SH-SY5Y (cell line): ENCODE measurements around the gene SLC25A45.

Source experiments
- GATA2 ChIP-seq: IDR thresholded peaks from 2 replicates; pipeline ENCODE4 v1.6.1; 2011; ENCODE audit warnings: mild to moderate bottlenecking, low read depth, low read length
- GATA3 ChIP-seq: IDR thresholded peaks from 2 replicates; pipeline ENCODE4 v1.6.1; 2011; ENCODE audit warnings: low read depth, mild to moderate bottlenecking, low read length, moderate library complexity

The SLC25A45 gene

GRCh38 chr11:65390099-65390941, 7.9 kb upstream of the SLC25A45 start:
- no peak for TF ChIP-seq GATA3
- no peak for TF ChIP-seq GATA2

GRCh38 chr11:65389294-65389980, 7.0 kb upstream of the SLC25A45 start:
- TF ChIP-seq GATA3, result no peak
- no peak for TF ChIP-seq GATA2

- TF ChIP-seq GATA3 (no peak), GATA2 (no peak)
Measured at GRCh38 chr11:65388731-65389130, 6.3 kb upstream of the SLC25A45 start.

GRCh38 chr11:65386307-65387140, 4.1 kb upstream of the SLC25A45 start, which contains the start of gene FRMD8:
Gene FRMD8, plus strand, starts transcription at chr11:65386637. Its CDS starts 400 bp downstream, at chr11:65387037.
- TF ChIP-seq GATA3, result no peak
- no peak for TF ChIP-seq GATA2

GRCh38 chr11:65384301-65384889, 1.9 kb upstream of the SLC25A45 start:
- TF ChIP-seq GATA3 (no peak), GATA2 (no peak)

- TF ChIP-seq GATA3, result no peak
- TF ChIP-seq GATA2, result no peak
Measured at GRCh38 chr11:65383778-65384177, 1.3 kb upstream of the SLC25A45 start.

- no peak for TF ChIP-seq GATA2
- TF ChIP-seq GATA3, result no peak
Measured at GRCh38 chr11:65382804-65383368, 440 bp upstream of the SLC25A45 start.

- no peak for TF ChIP-seq GATA3
- TF ChIP-seq GATA2, result no peak
Measured at GRCh38 chr11:65381716-65382032, 772 bp downstream of the SLC25A45 start.

- TF ChIP-seq GATA2 (no peak), GATA3 (no peak)
Measured at GRCh38 chr11:65380460-65381119, 1.9 kb downstream of the SLC25A45 start.

GRCh38 chr11:65379698-65380459, 2.6 kb downstream of the SLC25A45 start:
- TF ChIP-seq GATA2 (no peak), GATA3 (no peak)

GRCh38 chr11:65378928-65379638, 3.4 kb downstream of the SLC25A45 start:
- TF ChIP-seq GATA3 (no peak), GATA2 (no peak)

GRCh38 chr11:65378208-65378927, 4.1 kb downstream of the SLC25A45 start:
- TF ChIP-seq GATA2 (no peak), GATA3 (no peak)
